GM19238 (cell line): ENCODE results near the gene DHDH.

Experiments used
- DNase-seq: peaks from one replicate; pipeline ENCODE4 v3.0.0; 2011; ENCODE audit warnings: low spot score; ENCODE audit not compliant: insufficient read length

Gene DHDH

GRCh38 chr19:48991873-48992580 lies 58.5 kb downstream of the DHDH start:
- DNase-seq, result no peak

- no peak for DNase-seq
Measured at GRCh38 chr19:48992581-48993174, 59.2 kb downstream of the DHDH start.

GRCh38 chr19:48993175-48994034 lies 59.9 kb downstream of the DHDH start, which contains the start of the genes GYS1 and RUVBL2:
TSS of gene GYS1 (minus strand) at chr19:48993309. CDS start at chr19:48993112, 197 bp downstream.
TSS of gene RUVBL2 (plus strand) at chr19:48993887. CDS start at chr19:48993912, 25 bp downstream.
- DNase-seq, result peak; percentile 98

- no peak for DNase-seq
Measured at GRCh38 chr19:48994035-48994386, 60.5 kb downstream of the DHDH start.
